Rectal smooth muscle tissue (tissue), 1 donor: ENCODE data around the gene SIDT1.

Source experiments
- H3K27ac ChIP-seq: one replicate; pipeline ENCODE4 v1.7.0; 2013; ENCODE audit warnings: low read depth, low read length, inconsistent platforms
- H3K27me3 ChIP-seq: one replicate; pipeline ENCODE4 v1.7.0; 2013; ENCODE audit warnings: low read length; ENCODE audit not compliant: control insufficient read depth, insufficient read depth
- H3K36me3 ChIP-seq: one replicate; pipeline ENCODE4 v1.7.0; 2013; ENCODE audit warnings: low read length; ENCODE audit not compliant: control insufficient read depth, insufficient read depth
- H3K4me1 ChIP-seq: one replicate; pipeline ENCODE4 v1.7.0; 2013; ENCODE audit warnings: low read length; ENCODE audit not compliant: control insufficient read depth, insufficient read depth
- H3K4me3 ChIP-seq: one replicate; pipeline ENCODE4 v1.7.0; 2013; ENCODE audit warnings: low read length
- H3K9ac ChIP-seq: one replicate; pipeline ENCODE4 v1.7.0; 2013; ENCODE audit warnings: low read length

SIDT1 gene

DNA sequence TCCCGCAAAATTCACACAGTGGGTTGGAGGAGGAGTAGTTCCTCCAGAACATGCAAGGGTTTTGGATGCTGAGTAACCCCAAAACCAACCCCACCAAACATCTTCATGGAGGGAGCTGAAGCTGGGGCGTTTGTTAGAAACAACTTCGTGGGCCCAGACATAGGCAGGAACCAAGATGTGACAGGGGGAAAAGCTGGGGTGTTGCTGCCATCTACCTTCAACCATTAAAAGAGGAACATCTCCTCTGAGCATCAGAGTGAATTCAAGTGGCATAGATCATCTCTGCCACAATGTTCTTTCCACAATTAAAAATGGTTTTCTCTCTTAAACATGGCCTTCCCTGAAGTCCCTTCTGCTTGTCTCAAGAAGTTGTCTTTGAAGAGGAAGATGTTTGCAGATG is 20.5 kb downstream of the SIDT1 start:
- no peaks in the 10 kb centered on the region for H3K36me3 ChIP-seq
- no peaks in the 10 kb centered on the region for H3K4me1 ChIP-seq
- no peak overlapping the region for H3K4me3 ChIP-seq
- H3K27me3 ChIP-seq: no peaks in the 10 kb centered on the region
- no peak overlapping the region for H3K27ac ChIP-seq
- H3K9ac ChIP-seq: no peak overlapping the region

DNA sequence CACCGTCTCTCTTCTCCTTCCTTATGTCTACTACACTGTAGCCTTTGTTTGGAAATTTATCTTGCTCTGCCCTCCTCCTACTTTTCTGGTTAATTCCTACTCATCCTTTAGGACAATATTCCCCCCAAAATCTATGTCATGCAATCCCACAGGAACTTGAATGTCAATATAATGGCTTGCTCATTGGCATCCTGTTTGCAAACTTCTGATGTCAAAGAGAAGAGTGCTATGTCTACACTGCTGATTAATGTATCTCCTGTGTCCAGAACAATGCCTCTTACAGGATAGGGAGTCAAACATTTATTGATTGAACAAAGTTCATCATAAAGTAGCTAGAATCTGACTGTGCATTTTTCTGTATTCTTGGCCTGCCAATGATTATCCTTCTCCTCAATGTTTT is 22.8 kb downstream of the SIDT1 start:
- Histone ChIP-seq H3K9ac (no peak overlapping the region), H3K27ac (no peak overlapping the region), H3K27me3 (no peaks in the 10 kb centered on the region), H3K36me3 (no peaks in the 10 kb centered on the region), H3K4me1 (no peaks in the 10 kb centered on the region), H3K4me3 (no peak overlapping the region)

DNA sequence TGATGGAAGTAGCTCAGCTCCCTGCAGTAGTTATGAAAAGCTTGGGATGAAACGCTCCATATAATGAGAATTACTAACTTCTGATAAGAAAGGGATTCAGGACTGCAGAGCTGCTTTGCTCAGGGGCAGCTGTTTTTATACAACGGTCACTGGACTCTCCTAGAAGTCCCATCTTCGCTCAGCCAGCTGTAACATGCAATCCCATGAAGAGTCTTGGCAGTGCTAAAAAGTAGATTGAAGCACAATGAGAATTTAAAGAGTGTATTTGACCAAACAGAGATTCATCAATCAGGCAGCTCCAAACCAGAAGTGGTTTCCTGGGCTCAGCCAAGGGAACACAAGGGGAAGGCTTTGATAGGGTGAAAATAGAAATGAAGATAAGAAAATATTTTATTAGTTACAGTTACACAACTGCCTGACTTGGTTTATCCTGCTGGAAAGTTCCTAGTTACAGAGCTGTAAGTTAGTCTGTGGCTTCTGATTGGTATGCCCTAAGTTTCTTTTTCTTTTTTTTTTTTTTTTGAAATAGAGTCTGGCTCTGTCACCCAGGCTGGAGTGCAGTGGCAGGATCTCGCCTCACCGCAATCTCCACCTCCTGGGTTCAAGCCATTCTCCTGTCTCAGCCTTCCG is 24.1 kb downstream of the SIDT1 start:
- H3K27ac ChIP-seq: no peak overlapping the region
- no peak overlapping the region for H3K4me3 ChIP-seq
- H3K27me3 ChIP-seq: no peaks in the 10 kb centered on the region
- H3K9ac ChIP-seq: no peak overlapping the region
- no peaks in the 10 kb centered on the region for H3K36me3 ChIP-seq
- H3K4me1 ChIP-seq: no peaks in the 10 kb centered on the region

DNA sequence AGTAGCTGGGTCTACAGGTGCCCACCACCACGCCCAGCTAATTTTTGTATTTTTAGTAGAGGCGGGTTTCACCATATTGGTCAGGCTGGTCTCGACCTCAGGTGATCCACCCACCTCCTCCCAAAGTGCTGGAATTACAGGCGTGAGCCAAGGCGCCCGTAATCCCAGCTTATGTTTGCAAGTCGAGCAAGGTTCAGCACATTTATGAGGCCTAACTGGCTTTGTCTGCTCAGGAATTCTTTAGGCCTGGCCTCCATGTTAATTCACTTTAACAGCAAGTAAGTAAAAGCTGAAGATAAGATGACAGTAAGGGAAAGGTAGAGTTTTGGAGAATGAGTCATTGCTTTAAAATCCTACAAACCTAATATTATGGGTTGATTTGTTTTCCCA is 24.6 kb downstream of the SIDT1 start:
- H3K36me3 ChIP-seq: no peaks in the 10 kb centered on the region
- no peak overlapping the region for H3K9ac ChIP-seq
- H3K4me1 ChIP-seq: no peaks in the 10 kb centered on the region
- no peak overlapping the region for H3K27ac ChIP-seq
- no peaks in the 10 kb centered on the region for H3K27me3 ChIP-seq
- no peak overlapping the region for H3K4me3 ChIP-seq

DNA sequence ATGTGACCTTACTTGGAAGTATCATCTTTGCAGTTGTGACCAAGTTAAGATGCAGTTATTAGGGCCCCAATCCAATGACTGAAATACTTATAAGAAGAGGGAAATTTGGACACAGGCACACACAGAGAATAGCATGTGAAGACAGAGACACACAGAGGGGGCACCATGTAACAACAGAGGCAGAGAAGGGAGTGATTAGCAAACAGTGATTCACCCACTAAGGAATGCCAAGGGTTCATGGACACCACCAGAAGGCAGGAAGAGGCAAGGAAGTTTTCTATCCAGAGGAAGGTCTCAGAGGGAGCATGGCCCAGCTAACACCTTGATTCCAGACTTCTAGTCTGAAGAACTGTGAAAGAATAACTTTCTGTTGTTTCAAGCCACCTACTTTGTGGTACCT is 25.0 kb downstream of the SIDT1 start:
- no peaks in the 10 kb centered on the region for H3K4me1 ChIP-seq
- H3K36me3 ChIP-seq: no peaks in the 10 kb centered on the region
- no peak overlapping the region for H3K4me3 ChIP-seq
- H3K27ac ChIP-seq: no peak overlapping the region
- H3K27me3 ChIP-seq: no peaks in the 10 kb centered on the region
- H3K9ac ChIP-seq: no peak overlapping the region

DNA sequence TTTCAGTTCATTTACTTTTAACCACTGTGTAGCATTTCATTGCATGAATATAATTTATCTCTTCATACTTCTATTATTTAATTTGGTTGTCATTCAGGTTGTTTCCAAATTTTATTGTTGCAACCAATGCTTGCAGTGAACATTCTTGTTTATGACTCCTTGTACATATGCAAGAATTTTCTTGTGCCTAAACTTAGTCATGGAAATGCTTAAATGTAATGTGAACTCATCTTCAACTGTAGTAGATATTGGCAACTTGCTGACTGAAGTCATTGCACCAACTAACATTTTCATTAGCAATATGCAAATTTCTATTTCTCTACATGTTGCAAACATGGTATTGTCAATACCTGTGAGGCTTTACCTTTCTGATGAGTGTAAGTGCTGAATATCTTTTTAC is 26.7 kb downstream of the SIDT1 start:
- Histone ChIP-seq H3K36me3 (no peaks in the 10 kb centered on the region), H3K4me1 (no peaks in the 10 kb centered on the region), H3K9ac (no peak overlapping the region), H3K27me3 (no peaks in the 10 kb centered on the region), H3K4me3 (no peak overlapping the region), H3K27ac (no peak overlapping the region)

DNA sequence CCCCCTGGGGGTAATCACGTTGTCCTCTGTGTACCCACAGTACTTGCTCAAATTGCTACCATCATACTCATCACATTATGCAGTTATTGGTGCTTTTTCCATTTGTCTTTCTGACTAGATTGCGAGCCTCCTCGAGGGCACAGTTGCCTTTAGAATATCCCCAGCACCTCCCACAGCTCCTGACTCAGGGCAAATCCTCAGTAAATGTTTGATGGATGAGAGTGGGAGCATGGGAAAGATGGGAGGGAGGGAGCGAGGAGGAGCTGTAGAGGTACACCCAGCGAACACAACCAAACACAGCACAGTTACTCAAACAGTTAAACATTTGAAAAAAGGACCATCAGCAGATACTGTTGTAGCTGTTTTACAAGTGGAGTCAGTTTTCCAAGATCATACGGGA is 27.9 kb downstream of the SIDT1 start:
- no peak overlapping the region for H3K9ac ChIP-seq
- no peaks in the 10 kb centered on the region for H3K36me3 ChIP-seq
- no peak overlapping the region for H3K27ac ChIP-seq
- H3K4me1 ChIP-seq: no peaks in the 10 kb centered on the region
- H3K4me3 ChIP-seq: no peak overlapping the region
- H3K27me3 ChIP-seq: no peaks in the 10 kb centered on the region

DNA sequence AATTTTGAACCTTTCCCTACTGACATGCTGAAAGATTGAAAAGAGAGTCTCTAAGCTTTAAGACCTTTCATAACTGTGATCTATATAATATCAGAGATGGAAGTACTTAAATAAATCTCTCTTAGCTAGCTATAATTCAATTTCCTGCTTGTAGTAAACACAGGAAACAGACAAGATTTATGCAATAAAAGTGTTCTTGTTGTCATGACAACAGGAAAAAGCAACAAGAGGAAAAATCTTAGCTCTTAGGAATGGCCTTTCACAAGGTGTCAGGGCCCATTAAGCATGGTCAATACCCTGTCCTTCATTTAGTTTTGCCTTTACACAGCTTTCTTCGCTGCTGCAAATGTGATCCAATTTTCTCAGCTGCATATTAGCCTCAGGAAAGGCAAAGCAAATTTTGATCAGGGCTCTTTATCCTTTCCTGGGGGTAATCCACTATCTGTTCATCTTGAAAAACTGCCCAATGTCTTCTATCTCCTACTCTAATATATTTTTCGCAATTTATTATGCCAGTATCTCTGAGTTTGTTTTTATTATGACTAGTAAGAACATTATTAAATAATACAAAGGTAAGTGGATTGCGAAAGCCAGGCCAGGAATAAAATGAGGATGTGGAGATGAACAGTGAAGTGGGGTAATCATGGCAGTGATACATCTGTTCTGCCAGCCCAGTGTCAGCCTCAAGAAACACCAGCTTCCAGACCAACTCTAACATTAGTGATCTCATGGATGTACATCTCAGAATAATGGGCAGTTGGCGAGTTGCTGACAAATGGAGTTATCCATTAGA is 28.7 kb downstream of the SIDT1 start:
- H3K4me3 ChIP-seq: no peak overlapping the region
- H3K9ac ChIP-seq: no peak overlapping the region
- H3K27ac ChIP-seq: no peak overlapping the region
- H3K27me3 ChIP-seq: no peaks in the 10 kb centered on the region
- no peaks in the 10 kb centered on the region for H3K4me1 ChIP-seq
- H3K36me3 ChIP-seq: no peaks in the 10 kb centered on the region

DNA sequence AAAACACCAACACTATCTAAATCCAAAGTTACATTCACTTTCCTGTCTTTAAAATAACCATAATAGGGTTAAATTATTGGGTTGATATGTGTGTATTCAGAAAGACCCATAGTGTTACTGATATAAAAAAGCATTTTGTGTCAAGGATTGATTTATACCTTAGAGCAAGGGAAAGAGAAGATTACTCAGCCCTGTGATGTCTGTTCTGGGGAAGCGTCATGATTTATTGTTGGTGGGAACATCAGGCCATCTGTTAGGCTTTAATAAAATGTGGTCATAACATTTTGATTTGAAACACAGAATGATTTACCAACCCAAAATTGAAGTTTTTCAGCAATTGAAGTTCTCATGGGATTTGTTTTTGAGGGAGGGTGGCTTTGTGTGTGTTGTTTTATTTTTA is 33.2 kb downstream of the SIDT1 start:
- no peaks in the 10 kb centered on the region for H3K36me3 ChIP-seq
- no peaks in the 10 kb centered on the region for H3K27me3 ChIP-seq
- no peak overlapping the region for H3K9ac ChIP-seq
- H3K4me3 ChIP-seq: no peak overlapping the region
- no peak overlapping the region for H3K27ac ChIP-seq
- no peaks in the 10 kb centered on the region for H3K4me1 ChIP-seq

DNA sequence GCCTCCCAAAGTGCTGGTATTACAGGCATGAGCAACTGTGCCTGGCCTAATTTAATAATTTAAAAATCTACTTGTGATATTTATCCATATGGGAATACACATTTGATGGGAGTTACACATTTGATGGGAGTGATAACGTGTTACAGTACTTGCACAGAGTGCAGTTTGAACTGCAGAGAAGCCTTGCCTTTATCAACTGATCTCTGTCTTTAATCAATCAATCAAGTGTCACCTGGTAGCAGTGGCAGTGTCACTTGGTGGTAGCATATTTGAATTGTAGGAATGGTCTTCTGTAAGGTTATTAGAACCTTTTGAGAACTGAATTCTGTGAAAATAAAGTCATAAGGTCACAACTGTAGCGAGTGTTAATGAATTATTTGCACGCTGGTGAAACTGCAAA is 37.8 kb downstream of the SIDT1 start:
- H3K36me3 ChIP-seq: no peaks in the 10 kb centered on the region
- H3K9ac ChIP-seq: no peak overlapping the region
- no peak overlapping the region for H3K27ac ChIP-seq
- H3K4me3 ChIP-seq: no peak overlapping the region
- no peaks in the 10 kb centered on the region for H3K27me3 ChIP-seq
- no peaks in the 10 kb centered on the region for H3K4me1 ChIP-seq

DNA sequence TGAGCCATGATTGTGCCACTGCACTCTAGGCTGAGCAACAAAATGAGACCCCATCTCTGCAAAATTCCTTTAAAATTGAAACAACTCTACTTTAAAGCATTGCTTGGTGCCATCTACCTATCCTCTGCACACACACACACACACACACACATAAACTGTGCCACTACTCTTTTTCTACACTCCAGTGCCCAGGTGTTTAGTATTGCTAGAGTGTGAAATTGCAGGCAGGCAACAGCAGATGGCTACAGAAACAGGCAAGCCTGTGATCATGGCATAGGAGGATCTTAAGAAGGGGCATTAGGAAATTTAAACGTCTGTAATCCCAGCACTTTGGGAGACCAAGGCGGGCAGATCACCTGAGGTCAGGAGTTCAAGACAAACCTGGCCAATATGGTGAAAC is 39.0 kb downstream of the SIDT1 start:
- H3K36me3 ChIP-seq: no peaks in the 10 kb centered on the region
- H3K27me3 ChIP-seq: no peaks in the 10 kb centered on the region
- H3K9ac ChIP-seq: no peak overlapping the region
- no peaks in the 10 kb centered on the region for H3K4me1 ChIP-seq
- H3K4me3 ChIP-seq: no peak overlapping the region
- H3K27ac ChIP-seq: no peak overlapping the region

DNA sequence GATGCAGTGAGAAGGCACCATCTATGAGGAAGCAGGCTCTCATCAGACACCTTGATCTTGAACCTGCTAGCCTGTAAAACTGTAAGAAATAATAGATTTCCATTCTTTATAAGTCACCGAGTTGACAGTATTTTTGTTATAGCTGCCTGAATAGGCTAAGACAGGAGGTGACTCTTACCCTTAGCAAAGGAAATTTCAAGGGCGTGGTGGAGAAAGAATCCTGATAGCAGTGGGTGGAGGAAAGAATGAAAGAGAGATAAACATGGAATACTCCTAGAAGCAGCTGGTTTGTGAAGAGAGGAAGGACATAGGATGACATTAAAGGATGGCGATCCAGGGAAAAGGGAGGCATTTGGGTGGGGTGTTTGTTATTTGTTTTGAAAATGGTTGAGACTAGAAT is 41.4 kb downstream of the SIDT1 start:
- peaks cover 2% of the 10 kb centered on the region for H3K36me3 ChIP-seq
- no peak overlapping the region for H3K27ac ChIP-seq
- H3K4me1 ChIP-seq: no peaks in the 10 kb centered on the region
- no peak overlapping the region for H3K9ac ChIP-seq
- H3K27me3 ChIP-seq: no peaks in the 10 kb centered on the region
- H3K4me3 ChIP-seq: no peak overlapping the region

DNA sequence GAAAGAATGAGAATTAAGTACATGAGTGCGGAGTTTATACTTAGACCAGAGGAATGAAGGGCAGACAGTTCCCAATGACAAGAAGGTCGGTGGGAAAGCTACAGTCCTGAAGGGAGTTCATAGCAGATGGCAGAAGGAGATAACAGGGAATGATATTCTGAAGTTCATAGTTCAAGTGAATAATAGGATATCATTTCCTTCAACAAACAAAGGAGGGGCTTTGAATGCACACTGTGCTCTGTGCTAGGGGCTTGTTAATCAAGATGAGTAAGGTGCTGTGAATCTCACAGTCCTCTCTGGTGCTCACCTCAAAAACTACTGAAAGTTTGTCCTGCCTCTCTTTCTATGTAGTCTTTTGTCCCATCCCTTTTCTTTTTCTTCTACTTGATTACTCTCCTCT is 41.9 kb downstream of the SIDT1 start:
- Histone ChIP-seq H3K27me3 (no peaks in the 10 kb centered on the region), H3K9ac (no peak overlapping the region), H3K27ac (no peak overlapping the region), H3K36me3 (peaks cover 2% of the 10 kb centered on the region), H3K4me3 (no peak overlapping the region), H3K4me1 (no peaks in the 10 kb centered on the region)
